ENCODE measurements around the gene DPP10.

DPP10 gene

GRCh38 chr2:115569547-115569946 is 1127.1 kb downstream of the DPP10 start:
- H3K9me3 ChIP-seq (ENCODE audit: control insufficient read depth, insufficient read depth, low read depth, low read length) = no peaks in the 10 kb centered on the region
- CTCF ChIA-PET = interaction anchor here (0.5 kb wide), 1 partner anchor 18 kb away, joined by 3 read pairs; no protein-coding TSS in a partner anchor
- H3K4me1 ChIP-seq (ENCODE audit: control insufficient read depth, insufficient read depth, low read length) = no peaks in the 10 kb centered on the region
- no peak overlapping the region for H3K4me3 ChIP-seq (ENCODE audit: low read depth, low read length)
- no peaks in the 10 kb centered on the region for H3K36me3 ChIP-seq (ENCODE audit: control insufficient read depth in 2 of 2, insufficient read depth in 1 of 2, low read length in 2 of 2)
- POLR2A ChIA-PET = no interaction called here
- no peak for TF ChIP-seq ZNF248 (tag by site-specific recombination; IDR thresholded peaks at IDR 0.05)
- TF ChIP-seq GFI1B (tag by site-specific recombination; IDR thresholded peaks at IDR 0.05) = no peak
- no peak for TF ChIP-seq ZSCAN23 (tag by site-specific recombination; IDR thresholded peaks at IDR 0.05)
- no peak for TF ChIP-seq ZNF768 (tag by site-specific recombination; IDR thresholded peaks at IDR 0.05)
- no peak for TF ChIP-seq SP2 (tag by site-specific recombination; IDR thresholded peaks at IDR 0.05)
- TF ChIP-seq TRIM28 (IDR thresholded peaks at IDR 0.05; ENCODE audit: borderline replicate concordance, low read length) = no peak
- TF ChIP-seq, protein P1, sequence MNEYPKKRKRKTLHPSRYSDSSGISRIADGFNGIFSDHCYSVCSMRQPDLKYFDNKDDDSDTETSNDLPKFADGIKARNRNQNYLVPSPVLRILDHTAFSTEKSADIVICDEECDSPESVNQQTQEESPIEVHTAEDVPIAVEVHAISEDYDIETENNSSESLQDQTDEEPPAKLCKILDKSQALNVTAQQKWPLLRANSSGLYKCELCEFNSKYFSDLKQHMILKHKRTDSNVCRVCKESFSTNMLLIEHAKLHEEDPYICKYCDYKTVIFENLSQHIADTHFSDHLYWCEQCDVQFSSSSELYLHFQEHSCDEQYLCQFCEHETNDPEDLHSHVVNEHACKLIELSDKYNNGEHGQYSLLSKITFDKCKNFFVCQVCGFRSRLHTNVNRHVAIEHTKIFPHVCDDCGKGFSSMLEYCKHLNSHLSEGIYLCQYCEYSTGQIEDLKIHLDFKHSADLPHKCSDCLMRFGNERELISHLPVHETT (tag by site-specific recombination; IDR thresholded peaks at IDR 0.05) = no peak
- TF ChIP-seq YY1 (tag by site-specific recombination; IDR thresholded peaks at IDR 0.05) = no peak
- TF ChIP-seq, protein P2, sequence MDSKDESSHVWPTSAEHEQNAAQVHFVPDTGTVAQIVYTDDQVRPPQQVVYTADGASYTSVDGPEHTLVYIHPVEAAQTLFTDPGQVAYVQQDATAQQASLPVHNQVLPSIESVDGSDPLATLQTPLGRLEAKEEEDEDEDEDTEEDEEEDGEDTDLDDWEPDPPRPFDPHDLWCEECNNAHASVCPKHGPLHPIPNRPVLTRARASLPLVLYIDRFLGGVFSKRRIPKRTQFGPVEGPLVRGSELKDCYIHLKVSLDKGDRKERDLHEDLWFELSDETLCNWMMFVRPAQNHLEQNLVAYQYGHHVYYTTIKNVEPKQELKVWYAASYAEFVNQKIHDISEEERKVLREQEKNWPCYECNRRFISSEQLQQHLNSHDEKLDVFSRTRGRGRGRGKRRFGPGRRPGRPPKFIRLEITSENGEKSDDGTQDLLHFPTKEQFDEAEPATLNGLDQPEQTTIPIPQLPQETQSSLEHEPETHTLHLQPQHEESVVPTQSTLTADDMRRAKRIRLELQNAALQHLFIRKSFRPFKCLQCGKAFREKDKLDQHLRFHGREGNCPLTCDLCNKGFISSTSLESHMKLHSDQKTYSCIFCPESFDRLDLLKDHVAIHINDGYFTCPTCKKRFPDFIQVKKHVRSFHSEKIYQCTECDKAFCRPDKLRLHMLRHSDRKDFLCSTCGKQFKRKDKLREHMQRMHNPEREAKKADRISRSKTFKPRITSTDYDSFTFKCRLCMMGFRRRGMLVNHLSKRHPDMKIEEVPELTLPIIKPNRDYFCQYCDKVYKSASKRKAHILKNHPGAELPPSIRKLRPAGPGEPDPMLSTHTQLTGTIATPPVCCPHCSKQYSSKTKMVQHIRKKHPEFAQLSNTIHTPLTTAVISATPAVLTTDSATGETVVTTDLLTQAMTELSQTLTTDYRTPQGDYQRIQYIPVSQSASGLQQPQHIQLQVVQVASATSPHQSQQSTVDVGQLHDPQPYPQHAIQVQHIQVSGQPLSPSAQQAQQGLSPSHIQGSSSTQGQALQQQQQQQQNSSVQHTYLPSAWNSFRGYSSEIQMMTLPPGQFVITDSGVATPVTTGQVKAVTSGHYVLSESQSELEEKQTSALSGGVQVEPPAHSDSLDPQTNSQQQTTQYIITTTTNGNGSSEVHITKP (tag by site-specific recombination; IDR thresholded peaks at IDR 0.05) = no peak
- TF ChIP-seq ZNF610 (tag by site-specific recombination; IDR thresholded peaks at IDR 0.05; ENCODE audit: borderline replicate concordance) = no peak
- no peak for TF ChIP-seq ZNF555 (tag by site-specific recombination; conservative IDR thresholded peaks at IDR 0.05)
- TF ChIP-seq ZNF302 (tag by site-specific recombination; IDR thresholded peaks at IDR 0.05; ENCODE audit: low read depth) = no peak
- H3K27ac ChIP-seq (ENCODE audit: extremely low read depth, low read depth, low read length) = no peak overlapping the region

GRCh38 chr2:115572746-115573145 is 1130.3 kb downstream of the DPP10 start:
- ChIA-PET CTCF (no interaction called here), POLR2A (no interaction called here)
- no peaks in the 10 kb centered on the region for H3K36me3 ChIP-seq (ENCODE audit: control insufficient read depth in 2 of 2, insufficient read depth in 1 of 2, low read length in 2 of 2)
- no peak overlapping the region for H3K4me3 ChIP-seq (ENCODE audit: low read depth, low read length)
- H3K27ac ChIP-seq (ENCODE audit: extremely low read depth, low read depth, low read length) = no peak overlapping the region
- H3K9me3 ChIP-seq (ENCODE audit: control insufficient read depth, insufficient read depth, low read depth, low read length) = no peaks in the 10 kb centered on the region
- H3K4me1 ChIP-seq (ENCODE audit: control insufficient read depth, insufficient read depth, low read length) = no peaks in the 10 kb centered on the region
- TF ChIP-seq ZNF785 (tag by site-specific recombination; IDR thresholded peaks at IDR 0.05) = no peak
- no peak for TF ChIP-seq TCF7L2 (IDR thresholded peaks at IDR 0.05; ENCODE audit: borderline replicate concordance, low read depth, low read length)
- TF ChIP-seq, protein P3, sequence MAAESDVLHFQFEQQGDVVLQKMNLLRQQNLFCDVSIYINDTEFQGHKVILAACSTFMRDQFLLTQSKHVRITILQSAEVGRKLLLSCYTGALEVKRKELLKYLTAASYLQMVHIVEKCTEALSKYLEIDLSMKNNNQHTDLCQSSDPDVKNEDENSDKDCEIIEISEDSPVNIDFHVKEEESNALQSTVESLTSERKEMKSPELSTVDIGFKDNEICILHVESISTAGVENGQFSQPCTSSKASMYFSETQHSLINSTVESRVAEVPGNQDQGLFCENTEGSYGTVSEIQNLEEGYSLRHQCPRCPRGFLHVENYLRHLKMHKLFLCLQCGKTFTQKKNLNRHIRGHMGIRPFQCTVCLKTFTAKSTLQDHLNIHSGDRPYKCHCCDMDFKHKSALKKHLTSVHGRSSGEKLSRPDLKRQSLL (tag by site-specific recombination; IDR thresholded peaks at IDR 0.05) = no peak
- TF ChIP-seq ZNF629 (tag by site-specific recombination; IDR thresholded peaks at IDR 0.05) = no peak
- TF ChIP-seq ZNF157 (tag by site-specific recombination; IDR thresholded peaks at IDR 0.05) = no peak
- TF ChIP-seq, protein P4, sequence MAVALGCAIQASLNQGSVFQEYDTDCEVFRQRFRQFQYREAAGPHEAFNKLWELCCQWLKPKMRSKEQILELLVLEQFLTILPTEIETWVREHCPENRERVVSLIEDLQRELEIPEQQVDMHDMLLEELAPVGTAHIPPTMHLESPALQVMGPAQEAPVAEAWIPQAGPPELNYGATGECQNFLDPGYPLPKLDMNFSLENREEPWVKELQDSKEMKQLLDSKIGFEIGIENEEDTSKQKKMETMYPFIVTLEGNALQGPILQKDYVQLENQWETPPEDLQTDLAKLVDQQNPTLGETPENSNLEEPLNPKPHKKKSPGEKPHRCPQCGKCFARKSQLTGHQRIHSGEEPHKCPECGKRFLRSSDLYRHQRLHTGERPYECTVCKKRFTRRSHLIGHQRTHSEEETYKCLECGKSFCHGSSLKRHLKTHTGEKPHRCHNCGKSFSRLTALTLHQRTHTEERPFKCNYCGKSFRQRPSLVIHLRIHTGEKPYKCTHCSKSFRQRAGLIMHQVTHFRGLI (tag by site-specific recombination; IDR thresholded peaks at IDR 0.05) = no peak
- no peak for TF ChIP-seq SETDB1 (IDR thresholded peaks at IDR 0.05; ENCODE audit: insufficient read length, low read length)
- no peak for TF ChIP-seq ZNF112 (tag by site-specific recombination; IDR thresholded peaks at IDR 0.05)
- TF ChIP-seq, protein P5, sequence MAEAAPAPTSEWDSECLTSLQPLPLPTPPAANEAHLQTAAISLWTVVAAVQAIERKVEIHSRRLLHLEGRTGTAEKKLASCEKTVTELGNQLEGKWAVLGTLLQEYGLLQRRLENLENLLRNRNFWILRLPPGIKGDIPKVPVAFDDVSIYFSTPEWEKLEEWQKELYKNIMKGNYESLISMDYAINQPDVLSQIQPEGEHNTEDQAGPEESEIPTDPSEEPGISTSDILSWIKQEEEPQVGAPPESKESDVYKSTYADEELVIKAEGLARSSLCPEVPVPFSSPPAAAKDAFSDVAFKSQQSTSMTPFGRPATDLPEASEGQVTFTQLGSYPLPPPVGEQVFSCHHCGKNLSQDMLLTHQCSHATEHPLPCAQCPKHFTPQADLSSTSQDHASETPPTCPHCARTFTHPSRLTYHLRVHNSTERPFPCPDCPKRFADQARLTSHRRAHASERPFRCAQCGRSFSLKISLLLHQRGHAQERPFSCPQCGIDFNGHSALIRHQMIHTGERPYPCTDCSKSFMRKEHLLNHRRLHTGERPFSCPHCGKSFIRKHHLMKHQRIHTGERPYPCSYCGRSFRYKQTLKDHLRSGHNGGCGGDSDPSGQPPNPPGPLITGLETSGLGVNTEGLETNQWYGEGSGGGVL (tag by site-specific recombination; IDR thresholded peaks at IDR 0.05) = no peak
- TF ChIP-seq, protein P2 (tag by site-specific recombination; IDR thresholded peaks at IDR 0.05) = no peak
- no peak for TF ChIP-seq ZNF184 (tag by site-specific recombination; IDR thresholded peaks at IDR 0.05)
- no peak for TF ChIP-seq GLI4 (tag by site-specific recombination; IDR thresholded peaks at IDR 0.05)
